Kidney capillary endothelial cell (primary cell): ENCODE results near the gene KRT79.
"Not testable (repeated sequence)": the region's sequence is repeated elsewhere in the genome, so short reads cannot be mapped to it uniquely, and the experiment has no call there.

Experiments
- DNase-seq: peaks from one replicate; pipeline ENCODE4 v3.0.0-alpha.2; 2018; ENCODE audit warnings: low spot score

The KRT79 gene

GRCh38 chr12:52860102-52860823 lies 26.2 kb upstream of the KRT79 start:
- no peak for DNase-seq

GRCh38 chr12:52857500-52857899 lies 23.4 kb upstream of the KRT79 start:
- DNase-seq, result no peak

GRCh38 chr12:52856787-52857186 lies 22.7 kb upstream of the KRT79 start:
- no peak for DNase-seq

GRCh38 chr12:52856077-52856476 lies 22.0 kb upstream of the KRT79 start:
- DNase-seq, result not testable (repeated sequence)

- no peak for DNase-seq
These were observed 17.7 kb upstream of the KRT79 start for GRCh38 chr12:52851787-52852186.

- DNase-seq, result no peak
These were observed 16.6 kb upstream of the KRT79 start for GRCh38 chr12:52850681-52851080.

GRCh38 chr12:52849511-52849910 lies 15.4 kb upstream of the KRT79 start:
- no peak for DNase-seq

GRCh38 chr12:52848661-52849255 lies 14.6 kb upstream of the KRT79 start, which contains the start of gene KRT78:
TSS of gene KRT78 (minus strand) at chr12:52848994. CDS start at chr12:52848930, 64 bp downstream.
- no peak for DNase-seq

GRCh38 chr12:52847335-52848102 lies 13.4 kb upstream of the KRT79 start:
- no peak for DNase-seq

- no peak for DNase-seq
These were observed 12.4 kb upstream of the KRT79 start for GRCh38 chr12:52846356-52846970.

- DNase-seq, result no peak
These were observed 11.8 kb upstream of the KRT79 start for GRCh38 chr12:52845946-52846345.

- DNase-seq, result no peak
These were observed 10.3 kb upstream of the KRT79 start for GRCh38 chr12:52844386-52844785.

- DNase-seq, result no peak
These were observed 5.5 kb upstream of the KRT79 start for GRCh38 chr12:52839436-52840105.

- DNase-seq, result no peak
These were observed 4.7 kb upstream of the KRT79 start for GRCh38 chr12:52838609-52839435.

GRCh38 chr12:52837781-52838608 lies 3.9 kb upstream of the KRT79 start:
- no peak for DNase-seq

GRCh38 chr12:52837413-52837741 lies 3.3 kb upstream of the KRT79 start:
- DNase-seq, result peak; percentile 64

- peak; percentile 2 for DNase-seq
These were observed 2.6 kb upstream of the KRT79 start for GRCh38 chr12:52836491-52837412.

- peak; percentile 64 for DNase-seq
These were observed 1.9 kb upstream of the KRT79 start for GRCh38 chr12:52836042-52836466.
